HG02884 (cell line): ENCODE measurements around the gene MTCL3.

ENCODE experiments used
- ATAC-seq: cut with Tn5 transposase; IDR thresholded peaks from one replicate; pipeline ENCODE4 v1.9.1; 2021; ENCODE audit warnings: mild to moderate bottlenecking, moderate library complexity; ENCODE audit not compliant: unreplicated experiment

The MTCL3 gene

DNA sequence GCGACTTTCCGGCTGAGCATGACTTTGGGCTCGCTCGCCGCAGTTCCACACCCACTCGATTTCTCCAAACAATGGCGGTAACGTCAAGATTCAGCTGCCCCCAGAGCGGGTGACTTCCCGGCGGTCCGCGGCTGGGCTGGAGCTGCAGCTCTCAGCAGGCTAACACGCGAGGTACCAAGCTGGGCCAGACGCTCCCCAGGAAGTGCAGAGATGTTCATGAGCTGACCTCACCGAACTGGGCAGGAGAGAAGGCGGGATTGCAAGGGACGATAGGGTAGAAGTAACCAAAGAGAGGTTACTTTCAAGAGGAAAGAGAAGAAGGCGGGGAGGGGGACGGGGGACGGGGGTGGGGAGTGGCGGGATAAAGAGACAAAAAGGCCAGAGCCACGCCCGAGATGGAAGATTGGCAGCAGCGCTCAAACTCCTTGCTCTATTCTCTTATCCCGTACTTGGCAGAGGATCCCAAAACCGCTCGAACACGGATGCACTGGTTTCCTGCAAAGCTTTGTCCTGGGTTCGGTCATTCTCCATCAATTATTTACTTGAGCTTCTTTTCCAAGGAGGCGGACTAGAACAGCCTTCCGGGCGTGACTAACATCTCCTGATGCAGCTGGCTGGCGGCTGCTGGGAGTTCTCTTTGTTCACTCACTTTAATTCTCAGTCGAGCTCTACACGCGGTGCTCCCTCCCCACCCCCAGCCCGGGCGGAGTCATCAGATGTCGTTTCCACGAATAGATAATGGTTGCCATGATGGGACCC, at the start of gene MTCL3:
Gene MTCL3, minus strand, starts transcription at position 626 of the 759 bp plus-strand sequence.
- ATAC-seq, result no peak

DNA sequence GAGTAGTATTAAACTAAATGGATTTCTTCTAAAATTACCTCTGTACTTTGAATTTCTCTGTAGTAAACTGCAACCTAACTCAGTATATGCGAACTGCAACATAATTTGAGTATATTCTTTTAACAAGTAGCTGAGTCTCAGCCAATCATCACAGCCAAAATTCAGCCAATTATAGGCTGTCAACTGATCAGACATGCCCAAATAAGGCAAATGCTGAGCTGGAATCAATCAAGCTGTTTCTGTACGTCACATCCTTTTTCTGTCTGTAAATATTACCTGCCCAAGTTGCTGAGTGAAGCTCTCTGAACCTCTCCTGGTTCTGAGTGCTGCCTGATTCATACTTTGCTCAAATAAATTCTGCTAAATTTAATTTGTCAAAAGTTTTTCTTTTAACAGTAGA, 48.3 kb upstream of the MTCL3 start:
- ATAC-seq, result no peak

DNA sequence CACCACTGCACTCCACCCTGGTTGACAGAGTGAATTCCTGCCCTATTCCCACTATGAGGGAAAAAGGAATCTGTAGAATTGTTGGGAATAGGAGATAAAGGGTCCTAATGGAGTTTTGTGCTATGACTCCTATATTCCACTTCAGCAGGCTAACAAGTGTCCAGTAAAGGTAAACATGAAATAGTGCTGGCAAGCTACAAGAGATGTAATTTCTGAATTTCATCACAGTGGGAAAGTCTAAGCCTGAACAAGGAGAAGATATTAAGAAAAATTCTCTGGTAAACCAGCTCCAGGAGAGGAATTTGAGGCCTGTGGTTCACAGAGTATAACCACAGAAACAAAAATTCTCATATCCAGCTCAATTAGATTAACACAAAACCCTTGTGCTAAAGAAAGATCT, 47.5 kb upstream of the MTCL3 start:
- ATAC-seq, result no peak

DNA sequence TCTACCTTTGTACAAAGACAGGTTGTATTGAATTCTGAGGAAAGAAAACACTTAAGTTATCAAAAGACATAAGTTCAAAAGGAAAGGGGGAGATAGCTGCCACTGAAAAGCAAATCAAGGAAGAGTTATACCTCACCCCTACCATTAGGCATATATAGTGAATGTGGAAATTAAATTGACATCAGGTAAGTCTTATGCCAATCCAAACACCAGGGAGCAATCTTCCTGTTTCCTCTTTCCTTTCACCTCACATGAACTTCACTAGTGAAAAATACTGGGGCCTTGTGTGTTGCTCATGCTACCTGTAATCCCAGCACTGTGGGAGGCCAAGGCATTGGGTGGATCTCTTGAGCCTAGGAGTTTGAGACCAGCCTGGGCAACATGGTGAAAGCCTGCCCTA, 47.0 kb upstream of the MTCL3 start:
- ATAC-seq, result no peak

DNA sequence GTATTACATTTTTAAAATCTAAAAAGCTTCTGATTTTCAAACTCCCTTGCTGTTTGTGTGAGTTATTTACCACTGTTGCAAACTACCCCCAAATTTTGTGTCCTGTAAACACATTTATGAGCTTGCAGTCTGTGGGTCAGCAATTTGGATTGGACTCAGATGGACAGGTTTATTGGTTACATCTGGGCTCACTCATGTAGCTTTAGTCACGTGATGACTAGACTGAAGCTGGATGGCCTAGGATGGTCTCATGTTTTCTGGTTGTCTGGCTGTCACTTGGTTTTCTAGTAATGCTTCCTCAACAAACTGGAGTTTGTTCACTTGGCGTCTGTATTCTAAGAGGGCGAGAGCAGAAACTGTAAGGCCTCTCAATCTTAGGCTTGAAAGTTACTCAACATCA, 45.6 kb upstream of the MTCL3 start:
- no peak for ATAC-seq

DNA sequence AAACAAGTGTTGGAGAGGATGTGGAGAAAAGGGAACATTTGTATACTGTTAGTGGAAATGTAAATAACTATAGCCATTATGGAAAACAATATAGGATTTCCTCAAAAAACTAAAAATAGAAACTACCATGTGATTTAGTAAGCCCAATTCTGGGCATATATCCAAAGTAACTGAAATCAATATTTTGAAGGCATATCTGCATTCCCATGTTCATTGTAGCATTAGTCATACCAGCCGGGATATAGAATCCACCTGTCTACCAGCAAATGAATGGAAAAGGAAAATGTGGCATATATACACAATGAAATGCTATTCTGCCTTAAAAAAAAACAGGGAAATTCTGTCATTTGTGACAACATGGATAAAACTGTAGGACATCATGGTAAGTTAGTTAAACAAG, 42.5 kb upstream of the MTCL3 start:
- ATAC-seq, result no peak

DNA sequence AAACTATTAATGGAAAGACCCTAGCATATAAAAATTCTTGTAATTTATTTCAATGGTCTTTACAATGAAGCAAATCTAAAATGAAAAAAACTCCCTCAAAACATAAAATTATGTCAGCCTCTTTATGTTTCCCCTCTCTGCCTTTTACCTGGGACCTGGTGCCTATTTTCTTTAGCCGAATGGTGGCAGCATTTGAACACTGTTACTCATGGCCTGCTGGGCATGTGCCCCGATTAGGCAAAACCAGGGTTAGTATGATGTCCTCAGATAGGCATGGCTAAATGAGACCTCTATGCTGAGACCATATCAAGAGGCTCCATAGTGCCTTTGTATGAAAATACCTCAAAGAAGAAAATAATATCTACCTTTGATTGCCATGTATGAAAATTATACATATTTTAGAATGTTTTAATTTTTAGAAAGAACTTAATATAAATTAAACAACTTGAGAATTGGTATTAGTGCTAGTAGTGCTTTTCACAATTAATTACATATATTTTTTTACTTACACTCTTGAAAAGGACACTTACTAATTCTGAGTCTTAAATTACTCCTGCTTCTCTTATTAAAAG, 35.4 kb upstream of the MTCL3 start:
- no peak for ATAC-seq

DNA sequence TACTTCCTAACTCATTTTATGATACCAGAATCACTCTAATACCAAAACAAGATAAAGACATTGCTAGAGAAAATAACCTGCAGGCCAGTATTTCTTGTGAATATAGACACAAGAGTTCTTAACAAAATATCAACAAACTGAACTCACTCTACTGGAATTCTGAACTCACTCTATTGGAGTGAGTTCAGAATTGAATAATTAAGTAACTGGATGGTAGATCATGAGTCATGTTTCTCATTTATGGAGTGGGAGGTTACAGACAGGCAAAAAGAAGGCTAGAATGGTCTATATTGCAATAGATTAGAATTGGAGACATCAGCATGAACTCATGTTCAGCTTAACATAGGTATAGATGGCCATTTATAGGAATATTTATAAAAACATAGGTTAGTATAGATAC, 31.3 kb upstream of the MTCL3 start:
- no peak for ATAC-seq

DNA sequence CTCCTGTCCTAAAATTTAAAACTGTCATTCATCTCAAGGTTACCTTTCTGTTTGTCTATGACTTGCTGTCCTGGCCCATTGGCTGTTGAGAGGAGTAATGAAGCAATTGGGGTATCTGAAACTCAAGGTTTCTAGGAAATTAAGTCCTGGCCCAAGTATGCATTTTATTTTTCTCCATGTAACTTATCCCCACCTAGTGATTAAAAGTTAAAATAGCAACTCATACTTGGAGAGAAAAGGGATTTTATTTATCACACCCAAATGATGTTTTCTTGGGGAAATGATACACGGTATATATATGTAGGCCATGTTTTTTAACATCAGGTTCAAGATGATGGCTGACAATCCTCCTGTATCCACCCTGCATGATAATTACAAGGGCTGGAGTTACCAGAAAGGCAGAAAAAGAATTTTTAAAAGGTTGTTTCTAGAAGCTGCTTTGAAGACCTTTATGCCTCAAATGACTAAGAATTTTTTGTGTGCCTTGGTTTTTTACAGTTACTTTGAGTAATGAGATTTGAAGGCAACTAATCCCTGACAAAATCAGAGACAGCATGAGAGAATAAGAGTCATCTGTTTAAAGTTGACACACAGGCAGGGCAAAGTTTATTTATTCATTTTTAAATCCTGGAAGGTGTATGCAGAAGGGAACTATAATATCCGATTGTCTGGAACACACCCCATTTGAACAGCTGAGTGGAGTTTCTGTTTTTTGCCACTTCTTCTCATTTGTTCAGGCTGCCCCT, 28.9 kb upstream of the MTCL3 start:
- no peak for ATAC-seq

DNA sequence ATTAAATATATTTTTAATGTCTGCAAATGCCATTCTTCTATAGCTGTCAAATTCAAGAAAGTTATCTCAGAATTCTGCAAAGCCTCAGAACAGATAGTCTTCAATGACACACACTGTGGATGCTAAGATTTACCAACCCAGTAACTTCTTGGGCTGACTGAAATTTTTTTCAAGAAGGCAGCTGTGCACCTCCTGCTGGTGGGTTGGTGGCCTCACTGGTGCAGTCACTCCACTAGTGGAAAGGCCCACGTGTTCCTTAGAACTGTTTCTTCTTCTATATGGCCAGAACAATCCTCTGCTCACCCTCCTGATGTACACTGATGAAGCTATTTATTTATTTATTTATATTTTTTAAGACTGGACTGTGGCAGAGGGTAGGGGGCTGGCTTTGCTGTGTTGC, 28.1 kb upstream of the MTCL3 start:
- ATAC-seq, result no peak

DNA sequence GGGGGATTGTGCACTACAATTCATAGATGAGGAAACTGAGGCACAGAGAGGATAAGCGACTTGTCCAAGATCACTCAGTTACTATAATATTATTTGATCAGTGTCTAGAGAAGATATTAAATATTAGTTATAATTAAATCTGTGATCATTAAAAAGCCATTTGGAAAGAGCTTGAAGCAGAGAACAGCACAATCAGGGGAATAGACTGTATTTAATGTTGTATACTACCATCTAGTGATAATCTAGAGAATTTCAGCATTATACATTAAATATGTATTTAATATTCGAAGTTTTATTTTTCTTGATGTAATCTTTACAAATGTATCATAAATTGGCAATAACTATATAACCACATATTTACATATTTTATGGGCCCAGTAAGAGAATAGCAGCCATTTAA, 20.1 kb upstream of the MTCL3 start:
- no peak for ATAC-seq

DNA sequence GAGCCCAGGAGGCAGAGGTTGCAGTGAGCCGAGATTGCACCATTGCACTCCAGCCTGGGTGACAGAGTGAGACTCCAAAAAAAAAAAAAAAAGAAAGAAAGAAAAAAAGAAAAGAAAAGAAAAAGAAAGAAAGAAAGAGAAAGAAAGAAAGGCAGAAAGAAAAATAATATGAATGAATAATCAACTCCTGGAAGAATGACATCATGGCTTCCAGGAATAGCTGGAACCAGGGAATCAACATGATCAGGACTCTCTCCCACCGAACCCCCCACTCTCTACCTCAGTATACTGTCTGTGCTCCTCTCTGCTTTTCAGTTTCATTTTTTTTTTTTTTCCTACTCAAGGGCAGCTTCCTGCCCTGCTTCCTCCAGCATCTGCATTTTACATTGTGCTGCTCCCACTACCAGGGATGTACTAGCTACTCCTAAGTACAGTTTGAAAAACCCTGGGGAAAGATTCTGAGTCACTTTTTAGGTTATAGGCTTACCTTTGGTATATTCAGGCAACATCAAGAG, 19.7 kb upstream of the MTCL3 start:
- no peak for ATAC-seq

DNA sequence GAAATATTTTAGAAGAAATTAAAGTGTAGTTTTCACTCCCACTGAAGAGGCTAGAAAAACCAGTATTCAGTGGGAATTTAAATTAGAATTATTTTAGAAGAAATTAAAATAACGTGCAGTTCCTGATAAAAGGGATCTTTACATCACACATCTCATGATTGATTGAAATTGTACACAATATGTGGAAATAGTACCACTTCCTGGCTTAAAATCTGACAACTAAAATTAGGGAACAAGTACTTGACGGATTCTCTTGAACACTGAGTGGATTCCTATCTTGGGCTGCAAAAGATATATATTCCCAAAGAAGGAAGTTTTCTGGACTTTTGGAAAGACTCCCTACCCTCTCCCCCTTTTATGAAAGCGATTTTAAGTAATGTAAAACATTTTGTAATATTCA, 14.6 kb upstream of the MTCL3 start:
- no peak for ATAC-seq

DNA sequence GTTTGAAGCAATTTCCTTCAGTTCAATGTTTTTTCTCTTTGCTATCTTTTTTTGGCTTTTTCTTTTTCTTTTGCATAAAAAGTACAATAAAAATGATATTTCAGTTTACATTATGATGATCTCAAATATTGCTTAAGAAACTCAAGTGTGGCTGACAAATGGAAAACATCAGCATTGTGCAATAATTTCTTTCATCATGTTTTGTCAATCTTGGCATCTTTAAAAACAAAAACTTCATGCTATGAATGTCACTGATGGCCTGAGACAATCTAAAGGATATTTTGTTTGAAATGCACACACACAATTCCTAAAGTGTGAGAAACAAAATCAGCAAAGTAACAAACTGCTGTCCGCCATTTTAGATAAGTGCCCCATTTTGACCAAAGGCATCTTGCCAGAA, 13.9 kb upstream of the MTCL3 start:
- ATAC-seq, result no peak

DNA sequence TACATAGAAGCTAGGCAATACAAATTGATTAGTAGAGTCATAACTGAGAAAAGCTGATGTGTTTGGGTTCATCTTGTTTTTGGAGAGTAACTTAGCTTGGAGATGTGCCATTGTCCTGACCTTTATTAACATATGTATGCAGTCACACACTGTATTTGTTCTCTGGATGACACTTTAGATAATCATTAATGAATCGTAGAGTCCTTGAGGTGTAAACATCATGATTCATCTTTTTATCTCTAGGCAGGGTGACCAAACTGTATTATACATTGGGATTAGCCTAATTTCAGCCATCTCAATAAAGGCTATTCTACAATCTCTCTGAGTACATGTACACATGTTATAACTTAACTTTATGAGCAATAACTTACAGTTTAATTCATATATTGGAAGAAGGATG, 3.6 kb upstream of the MTCL3 start:
- no peak for ATAC-seq

DNA sequence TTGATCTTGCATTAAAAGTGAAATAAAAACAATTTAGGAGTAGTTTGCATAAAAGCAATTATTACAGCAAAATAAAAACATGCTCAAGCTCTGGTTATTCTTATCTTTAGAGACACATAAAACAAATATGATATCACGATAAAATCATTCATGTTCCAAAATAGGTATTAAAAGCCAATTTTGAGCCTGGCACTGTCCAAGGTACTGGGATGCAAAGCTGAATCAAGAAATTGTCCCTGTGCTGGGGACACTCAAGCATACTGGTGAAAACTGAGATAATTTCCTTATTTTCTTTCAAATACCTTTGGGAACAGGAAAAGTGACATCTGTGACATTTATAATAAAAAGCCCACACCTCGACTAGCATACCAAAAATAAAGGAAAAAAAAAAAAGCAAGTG, 931 bp upstream of the MTCL3 start:
- no peak for ATAC-seq

DNA sequence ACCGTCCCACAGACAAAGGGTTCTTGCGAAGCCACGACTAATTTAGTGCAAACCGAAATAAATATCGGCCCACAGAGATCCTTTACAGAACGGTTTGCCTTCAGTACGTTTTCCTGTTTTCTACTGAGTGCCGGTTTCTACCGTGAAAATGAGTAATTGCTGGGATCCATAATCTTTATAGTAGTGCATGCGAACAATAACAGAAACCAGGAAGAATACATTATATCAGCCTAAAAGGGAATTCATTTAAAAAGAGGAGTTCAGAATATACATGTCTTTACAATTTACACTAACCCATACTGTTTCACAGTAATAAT, 292 bp upstream of the MTCL3 start:
- no peak for ATAC-seq

DNA sequence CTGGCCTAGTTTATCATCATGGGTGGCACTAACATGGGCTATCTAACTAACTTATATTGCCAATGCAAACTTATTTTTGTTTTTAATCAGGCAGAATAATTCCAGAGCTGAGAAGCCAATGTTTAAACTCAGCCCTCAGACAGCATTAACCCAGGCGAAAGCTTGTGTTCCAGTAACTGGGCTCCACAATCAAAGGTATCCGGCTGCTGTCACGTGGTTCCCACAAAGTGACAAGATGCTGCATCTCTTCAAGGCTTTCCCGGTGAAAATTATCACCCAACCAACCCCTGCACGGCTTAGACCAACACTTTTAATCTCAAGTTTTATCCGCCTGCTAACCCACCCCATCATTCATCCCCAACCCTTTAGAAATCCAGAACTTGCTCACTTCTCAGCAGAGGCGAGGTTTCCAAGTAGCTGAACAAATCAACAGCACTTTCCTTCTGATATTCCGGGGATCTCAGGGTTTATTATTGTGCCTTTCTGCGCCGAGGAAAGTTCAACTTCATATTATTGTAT, 885 bp downstream of the MTCL3 start:
- ATAC-seq, result no peak

DNA sequence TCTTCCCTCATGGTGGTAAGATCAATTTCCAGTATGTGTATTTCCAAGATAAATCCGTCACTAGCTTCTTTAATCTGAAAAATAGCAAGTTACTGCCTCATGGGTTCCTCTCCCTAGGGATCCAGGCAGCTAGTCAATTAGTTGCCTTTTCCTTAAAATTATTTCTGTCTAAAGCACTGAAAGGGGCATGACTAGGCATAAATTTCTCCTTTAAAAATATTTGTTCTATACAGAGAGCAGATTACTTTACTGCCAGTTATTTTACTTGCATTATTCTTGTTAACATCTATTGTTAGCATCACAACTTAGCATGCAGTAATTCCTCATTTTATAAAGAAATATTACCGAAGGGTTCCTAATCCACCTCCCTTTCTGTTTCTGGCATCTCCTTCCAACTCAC, 1.4 kb downstream of the MTCL3 start:
- ATAC-seq, result no peak

DNA sequence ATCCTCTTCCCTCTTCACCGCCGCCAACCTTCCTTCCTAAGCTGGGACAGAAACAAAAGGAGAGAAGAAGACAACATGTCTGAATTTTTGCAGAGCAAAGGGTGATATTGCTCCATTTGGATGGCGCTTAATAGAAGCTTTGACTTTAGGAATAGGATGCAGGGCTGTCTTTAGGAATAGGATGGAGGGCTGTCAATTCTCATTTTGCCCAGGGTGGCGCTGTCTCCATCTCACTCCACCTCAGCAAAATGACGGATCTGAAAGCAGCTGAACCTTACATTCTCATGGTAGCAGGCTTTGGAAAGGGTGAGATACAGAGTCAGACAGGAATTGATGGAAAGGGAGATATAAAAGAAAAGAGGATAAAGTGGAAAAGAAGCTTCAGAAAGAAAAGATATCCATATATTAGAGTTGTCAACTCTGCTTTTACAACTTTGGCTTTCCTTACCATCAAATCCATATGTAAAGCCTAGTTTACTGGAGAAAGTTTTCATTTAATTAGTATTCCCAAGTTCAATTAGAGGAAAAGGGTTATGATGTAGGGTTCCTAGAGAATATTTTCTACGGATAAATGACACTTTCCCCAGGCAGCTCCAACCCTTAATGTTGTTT, 2.4 kb downstream of the MTCL3 start:
- peak; percentile 64 for ATAC-seq

DNA sequence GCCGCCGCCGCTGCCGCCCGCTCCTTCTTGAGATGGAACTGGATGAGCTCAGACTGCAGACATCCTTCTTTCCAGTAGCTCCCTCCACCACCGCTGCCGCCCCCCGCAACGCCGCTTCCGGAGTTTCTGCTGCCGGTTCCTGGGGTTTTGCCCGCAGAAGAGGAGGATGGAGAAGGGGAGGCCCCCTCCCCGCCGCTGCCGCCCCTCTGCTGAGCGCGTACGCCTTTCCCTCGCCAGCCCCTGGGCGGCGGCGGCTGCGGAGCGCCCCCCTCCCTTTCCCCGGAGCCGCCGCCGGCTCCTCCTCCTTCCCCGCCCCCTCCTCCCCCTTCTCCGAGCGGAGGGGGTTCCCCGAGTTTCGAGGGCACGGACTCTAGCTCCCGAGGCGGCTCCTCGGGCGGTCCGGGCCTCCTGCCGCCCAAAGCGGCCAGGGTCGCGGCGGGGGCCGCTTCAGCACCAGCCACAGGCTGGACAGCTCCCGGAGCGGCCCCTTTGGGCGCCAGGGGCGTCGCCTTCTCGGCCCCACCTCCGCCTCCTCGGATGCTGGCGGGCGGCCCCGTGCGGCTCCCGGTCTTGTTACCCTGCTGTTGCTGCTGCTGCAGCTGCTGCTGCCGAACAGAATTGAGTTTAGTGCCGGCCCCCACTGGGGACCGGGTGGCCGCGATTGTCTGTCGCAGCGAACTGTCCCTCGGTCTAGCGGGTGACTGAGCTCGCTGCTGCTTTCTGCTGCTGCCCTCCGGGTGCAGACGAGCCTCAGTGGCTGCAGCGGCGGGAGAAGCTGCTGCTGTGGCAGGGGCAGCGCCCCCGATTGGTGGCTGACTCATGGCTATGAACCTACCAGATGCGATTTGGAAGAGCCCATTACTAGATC, 3.1 kb downstream of the MTCL3 start:
- peak; percentile 62 for ATAC-seq
